ENCODE measurements around the gene CORO7.

Gene CORO7

GRCh38 chr16:4419402-4419959 lies 3.1 kb upstream of the CORO7 start:
- Histone ChIP-seq H3K4me1 (ENCODE audit: control insufficient read depth, low read length) (peaks cover 22% of the 10 kb centered on the region), H3K79me2 (ENCODE audit: control insufficient read depth, low read length) (peaks cover 19% of the 10 kb centered on the region), H3K4me2 (ENCODE audit: low read length) (no peak overlapping the region), H3K27ac (ENCODE audit: low read depth, low read length) (no peak overlapping the region), H4K20me1 (ENCODE audit: control insufficient read depth, insufficient read depth, low read depth, low read length) (0 out of 2 replicates have a peak, but pooled peaks cover under 1% of the 10 kb centered on the region), H3K27me3 (ENCODE audit: control insufficient read depth, low read length) (no peaks in the 10 kb centered on the region), H3F3A (ENCODE audit: control insufficient read depth, insufficient read depth) (peaks cover 4% of the 10 kb centered on the region), H3K36me3 (ENCODE audit: control insufficient read depth, low read length) (peaks cover 9% of the 10 kb centered on the region; the same call in 1 of the 2 replicates), H3K9me2 (replicated peaks; ENCODE audit: control insufficient read depth, low read length) (no peaks in the 10 kb centered on the region), H3K9me3 (ENCODE audit: control insufficient read depth, insufficient read depth, low read length) (no peaks in the 10 kb centered on the region), H3K4me3 (ENCODE audit: low read length) (no peak overlapping the region)
- TF ChIP-seq EZH2phosphoT487 (IDR thresholded peaks at IDR 0.05; ENCODE audit: borderline replicate concordance, low read length) = no peak
- TF ChIP-seq, protein P1, sequence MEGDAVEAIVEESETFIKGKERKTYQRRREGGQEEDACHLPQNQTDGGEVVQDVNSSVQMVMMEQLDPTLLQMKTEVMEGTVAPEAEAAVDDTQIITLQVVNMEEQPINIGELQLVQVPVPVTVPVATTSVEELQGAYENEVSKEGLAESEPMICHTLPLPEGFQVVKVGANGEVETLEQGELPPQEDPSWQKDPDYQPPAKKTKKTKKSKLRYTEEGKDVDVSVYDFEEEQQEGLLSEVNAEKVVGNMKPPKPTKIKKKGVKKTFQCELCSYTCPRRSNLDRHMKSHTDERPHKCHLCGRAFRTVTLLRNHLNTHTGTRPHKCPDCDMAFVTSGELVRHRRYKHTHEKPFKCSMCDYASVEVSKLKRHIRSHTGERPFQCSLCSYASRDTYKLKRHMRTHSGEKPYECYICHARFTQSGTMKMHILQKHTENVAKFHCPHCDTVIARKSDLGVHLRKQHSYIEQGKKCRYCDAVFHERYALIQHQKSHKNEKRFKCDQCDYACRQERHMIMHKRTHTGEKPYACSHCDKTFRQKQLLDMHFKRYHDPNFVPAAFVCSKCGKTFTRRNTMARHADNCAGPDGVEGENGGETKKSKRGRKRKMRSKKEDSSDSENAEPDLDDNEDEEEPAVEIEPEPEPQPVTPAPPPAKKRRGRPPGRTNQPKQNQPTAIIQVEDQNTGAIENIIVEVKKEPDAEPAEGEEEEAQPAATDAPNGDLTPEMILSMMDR (IDR thresholded peaks at IDR 0.05; ENCODE audit: low read depth, low read length, poor library complexity, severe bottlenecking) = no peak

DNA sequence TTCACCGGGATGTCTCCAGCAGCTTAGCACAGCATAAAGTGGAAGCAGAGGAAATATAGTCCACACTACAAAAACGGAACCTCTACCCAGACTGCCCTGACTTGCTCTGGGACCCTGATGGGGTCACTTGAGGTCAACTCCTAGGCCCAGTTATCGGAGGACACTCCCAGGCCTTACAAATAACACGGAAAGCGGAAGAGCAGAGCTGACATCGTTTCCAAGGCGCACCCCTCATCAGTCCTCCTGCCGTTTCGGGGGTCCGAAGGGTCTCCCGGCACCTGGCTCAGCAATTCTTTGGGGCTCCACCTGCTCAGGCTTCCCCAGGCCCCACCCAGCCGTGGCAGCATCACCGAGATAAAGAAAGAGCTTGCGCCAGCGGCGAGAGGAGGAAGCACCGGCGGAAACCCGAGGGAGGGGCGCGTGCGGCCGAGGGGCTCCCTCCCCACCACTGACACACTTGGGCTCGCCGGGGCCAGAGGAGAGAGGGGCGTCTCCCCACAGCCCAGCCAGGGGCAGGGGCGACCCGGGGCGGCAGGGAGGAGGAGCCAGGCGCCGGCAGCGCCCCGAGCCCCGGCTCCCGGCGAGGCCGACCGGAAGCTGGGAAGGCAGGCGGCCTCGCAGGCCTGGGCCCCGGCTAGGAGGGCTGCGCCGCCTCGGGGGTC lies 727 bp downstream of the CORO7 start:
- peak overlapping the region; percentile 69 for H3K4me2 ChIP-seq (ENCODE audit: low read length)
- H3K4me3 ChIP-seq (ENCODE audit: low read length) = peak overlapping the region; percentile 81
- no peaks in the 10 kb centered on the region for H3K9me3 ChIP-seq (ENCODE audit: control insufficient read depth, insufficient read depth, low read length)
- H3K9me2 ChIP-seq (replicated peaks; ENCODE audit: control insufficient read depth, low read length) = no peaks in the 10 kb centered on the region
- peaks cover 7% of the 10 kb centered on the region for H3F3A ChIP-seq (ENCODE audit: control insufficient read depth, insufficient read depth)
- H3K27ac ChIP-seq (ENCODE audit: low read depth, low read length) = peak overlapping the region; percentile 57
- H3K27me3 ChIP-seq (ENCODE audit: control insufficient read depth, low read length) = no peaks in the 10 kb centered on the region
- H4K20me1 ChIP-seq (ENCODE audit: control insufficient read depth, insufficient read depth, low read depth, low read length) = 0 out of 2 replicates have a peak, but pooled peaks cover 4% of the 10 kb centered on the region
- H3K79me2 ChIP-seq (ENCODE audit: control insufficient read depth, low read length) = peaks cover 47% of the 10 kb centered on the region
- peaks cover 27% of the 10 kb centered on the region for H3K36me3 ChIP-seq (ENCODE audit: control insufficient read depth, low read length)
- TF ChIP-seq EZH2phosphoT487 (IDR thresholded peaks at IDR 0.05; ENCODE audit: borderline replicate concordance, low read length) = no peak
- TF ChIP-seq, protein P1 (IDR thresholded peaks at IDR 0.05; ENCODE audit: low read depth, low read length, poor library complexity, severe bottlenecking) = no peak
- H3K4me1 ChIP-seq (ENCODE audit: control insufficient read depth, low read length) = peaks cover 27% of the 10 kb centered on the region

DNA sequence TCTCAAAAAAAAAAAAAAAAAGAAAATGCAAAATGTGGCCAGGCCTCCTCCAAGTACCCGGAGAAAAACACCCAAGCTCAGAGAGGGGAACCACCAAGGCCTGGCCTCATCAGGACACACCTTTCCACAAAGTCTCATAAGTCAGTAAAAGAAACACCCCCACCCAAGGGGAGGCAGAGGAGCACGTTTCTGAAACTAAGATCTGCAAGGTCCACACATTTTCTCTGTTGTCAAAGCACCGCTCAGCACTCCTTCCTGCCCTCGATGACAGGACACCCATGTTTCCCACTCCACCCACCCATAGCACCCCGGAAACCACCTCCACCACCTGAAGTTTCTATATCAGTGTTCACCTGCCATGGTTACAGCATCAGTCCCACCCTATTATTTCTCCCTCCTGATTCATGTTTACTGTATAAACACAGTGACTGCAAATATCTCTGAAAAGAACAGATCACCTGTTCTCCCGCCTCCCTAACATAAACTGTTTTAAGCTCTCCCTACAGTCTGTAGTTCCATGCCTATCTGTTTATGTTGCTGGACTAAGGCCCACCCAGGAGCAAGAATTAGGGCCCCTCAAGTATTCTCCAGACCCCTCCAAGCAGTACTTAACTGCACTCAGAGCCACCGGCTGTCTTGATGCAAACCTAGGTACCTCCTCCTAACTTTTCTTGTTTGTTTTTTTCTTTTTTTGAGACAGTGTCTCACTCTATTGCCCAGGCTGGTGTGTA lies 2.0 kb downstream of the CORO7 start:
- H3K36me3 ChIP-seq (ENCODE audit: control insufficient read depth, low read length) = peaks cover 39% of the 10 kb centered on the region
- peak overlapping the region; percentile 57 for H3K27ac ChIP-seq (ENCODE audit: low read depth, low read length)
- peaks cover 7% of the 10 kb centered on the region for H3F3A ChIP-seq (ENCODE audit: control insufficient read depth, insufficient read depth)
- 0 out of 2 replicates have a peak, but pooled peaks cover 4% of the 10 kb centered on the region for H4K20me1 ChIP-seq (ENCODE audit: control insufficient read depth, insufficient read depth, low read depth, low read length)
- no peaks in the 10 kb centered on the region for H3K9me3 ChIP-seq (ENCODE audit: control insufficient read depth, insufficient read depth, low read length)
- H3K27me3 ChIP-seq (ENCODE audit: control insufficient read depth, low read length) = no peaks in the 10 kb centered on the region
- peaks cover 56% of the 10 kb centered on the region for H3K79me2 ChIP-seq (ENCODE audit: control insufficient read depth, low read length)
- H3K4me1 ChIP-seq (ENCODE audit: control insufficient read depth, low read length) = peaks cover 27% of the 10 kb centered on the region
- TF ChIP-seq, protein P1 (IDR thresholded peaks at IDR 0.05; ENCODE audit: low read depth, low read length, poor library complexity, severe bottlenecking) = no peak
- TF ChIP-seq EZH2phosphoT487 (IDR thresholded peaks at IDR 0.05; ENCODE audit: borderline replicate concordance, low read length) = no peak
- H3K9me2 ChIP-seq (replicated peaks; ENCODE audit: control insufficient read depth, low read length) = no peaks in the 10 kb centered on the region
- peak overlapping the region; percentile 69 for H3K4me2 ChIP-seq (ENCODE audit: low read length)
- H3K4me3 ChIP-seq (ENCODE audit: low read length) = peak overlapping the region; percentile 81

All from DOHH2 (cell line).